Fibroblast of lung (primary cell): Measurements from ENCODE around the gene DMGDH. TPM values are rescaled to one million over a fixed set of nuclear protein-coding genes. Genes with fewer than 3 reads are reported as not detected.

Experiments
- DNase-seq, 2 donors: peaks; one replicate each; pipeline versions ENCODE4 v3.0.0 to v3.0.0-alpha.2; 2010; ENCODE audit warnings: low read depth in 2 of 2
- H2AFZ ChIP-seq: 2 replicates; pipeline ENCODE4 v1.5.1; 2012; ENCODE audit warnings: low read length, control low read depth, inconsistent platforms
- H3K27ac ChIP-seq: 2 replicates; pipeline ENCODE4 v1.5.1; 2011; ENCODE audit warnings: low read length, control low read depth; ENCODE audit not compliant: insufficient read depth
- H3K27me3 ChIP-seq: 2 replicates; pipeline ENCODE4 v1.5.1; 2011; ENCODE audit warnings: mild to moderate bottlenecking, low read length; ENCODE audit not compliant: control insufficient read depth, insufficient read depth
- H3K36me3 ChIP-seq: 2 replicates; pipeline ENCODE4 v1.5.1; 2011; ENCODE audit warnings: low read length; ENCODE audit not compliant: control insufficient read depth, insufficient read depth
- H3K4me1 ChIP-seq: 2 replicates; pipeline ENCODE4 v1.5.1; 2011; ENCODE audit warnings: low read length; ENCODE audit not compliant: control insufficient read depth, insufficient read depth; ENCODE audit errors: extremely low read depth
- H3K4me2 ChIP-seq: 2 replicates; pipeline ENCODE4 v1.5.1; 2011; ENCODE audit warnings: low read length, control low read depth; ENCODE audit not compliant: insufficient read depth; ENCODE audit errors: extremely low read depth
- H3K4me3 ChIP-seq, 4 experiments: fragments of 200-600 bp in 1 of 4; sonication (generic) in 1 of 4; replicated peaks in 1 of 4; 2 replicates each; pipeline ENCODE4 v1.5.1; 2011 to 2016; ENCODE audit warnings: low read length in 4 of 4, low read depth in 3 of 4, mild to moderate bottlenecking in 3 of 4, control low read depth in 2 of 4, inconsistent platforms in 1 of 4, mixed read lengths in 1 of 4; ENCODE audit not compliant: insufficient read depth in 1 of 4; ENCODE audit errors: control extremely low read depth in 1 of 4
- H3K79me2 ChIP-seq: 2 replicates; pipeline ENCODE4 v1.5.1; 2012; ENCODE audit warnings: mild to moderate bottlenecking, low read length, inconsistent platforms; ENCODE audit not compliant: control insufficient read depth, insufficient read depth
- H3K9ac ChIP-seq: 2 replicates; pipeline ENCODE4 v1.5.1; 2011; ENCODE audit warnings: mild to moderate bottlenecking, low read length, control low read depth; ENCODE audit not compliant: insufficient read depth
- H3K9me3 ChIP-seq: 2 replicates; pipeline ENCODE4 v1.5.1; 2012; ENCODE audit warnings: low read depth, low read length; ENCODE audit not compliant: control insufficient read depth, insufficient read depth
- H4K20me1 ChIP-seq: 2 replicates; pipeline ENCODE4 v1.5.1; 2011; ENCODE audit warnings: low read length; ENCODE audit not compliant: control insufficient read depth, insufficient read depth; ENCODE audit errors: extremely low read depth
- EZH2 ChIP-seq: IDR thresholded peaks from 2 replicates; pipeline ENCODE4 v1.5.1; 2012; ENCODE audit warnings: low read length, control low read depth, mild to moderate bottlenecking; ENCODE audit errors: missing control alignments
- polyA plus RNA-seq, 2 donors: library from polyadenylated mRNA; depleted of rRNA in 1 of 2; stranded (reverse) in 1 of 2; unstranded in 1 of 2; fragments of >200 nt; gene quantifications; 2 replicates each; pipeline ENCODE4 v1.2.1, GENCODE V29; 2011 to 2012; ENCODE audit warnings: missing spikeins in 1 of 2
- total RNA-seq: library from RNA; depleted of rRNA; stranded (reverse); fragments of >200 nt; gene quantifications from 2 replicates; pipeline ENCODE4 v1.2.1, GENCODE V29; 2014
- TF ChIP-seq, protein P1 (sequence below), 2 donors: IDR thresholded peaks in 1 of 2; conservative IDR thresholded peaks in 1 of 2; 1 replicate in 1 of 2; 2 replicates in 1 of 2; pipeline ENCODE4 v1.5.1; 2011 to 2012; ENCODE audit warnings: low read length in 2 of 2, control low read depth in 1 of 2, inconsistent platforms in 1 of 2, low read depth in 1 of 2, mild to moderate bottlenecking in 1 of 2

The DMGDH gene
- total and polyA plus RNA-seq, 2 donors (not counting 1 experiment from before 2014, with no cell fraction given), result 0.89 to 7.9 TPM

DNA sequence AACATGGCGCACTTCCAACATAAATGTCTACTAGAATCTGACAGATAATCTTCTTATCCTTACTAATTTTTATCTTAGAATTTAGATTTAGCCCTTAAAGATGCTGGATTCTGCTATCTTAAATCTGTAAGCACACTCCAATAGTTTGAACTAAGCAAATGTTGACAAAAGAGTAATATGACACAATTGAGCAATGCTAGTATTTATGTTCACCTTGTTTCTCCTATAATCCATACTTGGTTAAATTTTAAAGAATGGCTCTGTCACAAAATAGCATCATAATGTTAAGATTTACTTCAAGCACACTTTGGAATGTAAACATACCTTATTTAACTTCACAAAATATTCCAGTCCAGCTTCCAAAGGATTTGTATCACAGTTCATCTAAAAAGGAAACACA is 45.5 kb downstream of the DMGDH start:
- Histone ChIP-seq H3K4me3 (no peak overlapping the region), H3K4me2 (no peak overlapping the region), H4K20me1 (no peaks in the 10 kb centered on the region), H3K79me2 (no peaks in the 10 kb centered on the region), H3K27ac (no peak overlapping the region), H3K9ac (no peak overlapping the region), H3K27me3 (no peaks in the 10 kb centered on the region), H3K36me3 (no peaks in the 10 kb centered on the region), H2AFZ (no peak overlapping the region), H3K4me1 (peaks cover 5% of the 10 kb centered on the region), H3K9me3 (no peaks in the 10 kb centered on the region)
- TF ChIP-seq EZH2, result no peak
- TF ChIP-seq, protein P1, sequence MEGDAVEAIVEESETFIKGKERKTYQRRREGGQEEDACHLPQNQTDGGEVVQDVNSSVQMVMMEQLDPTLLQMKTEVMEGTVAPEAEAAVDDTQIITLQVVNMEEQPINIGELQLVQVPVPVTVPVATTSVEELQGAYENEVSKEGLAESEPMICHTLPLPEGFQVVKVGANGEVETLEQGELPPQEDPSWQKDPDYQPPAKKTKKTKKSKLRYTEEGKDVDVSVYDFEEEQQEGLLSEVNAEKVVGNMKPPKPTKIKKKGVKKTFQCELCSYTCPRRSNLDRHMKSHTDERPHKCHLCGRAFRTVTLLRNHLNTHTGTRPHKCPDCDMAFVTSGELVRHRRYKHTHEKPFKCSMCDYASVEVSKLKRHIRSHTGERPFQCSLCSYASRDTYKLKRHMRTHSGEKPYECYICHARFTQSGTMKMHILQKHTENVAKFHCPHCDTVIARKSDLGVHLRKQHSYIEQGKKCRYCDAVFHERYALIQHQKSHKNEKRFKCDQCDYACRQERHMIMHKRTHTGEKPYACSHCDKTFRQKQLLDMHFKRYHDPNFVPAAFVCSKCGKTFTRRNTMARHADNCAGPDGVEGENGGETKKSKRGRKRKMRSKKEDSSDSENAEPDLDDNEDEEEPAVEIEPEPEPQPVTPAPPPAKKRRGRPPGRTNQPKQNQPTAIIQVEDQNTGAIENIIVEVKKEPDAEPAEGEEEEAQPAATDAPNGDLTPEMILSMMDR (conservative IDR thresholded peaks at IDR 0.05 in 1 of 2, IDR thresholded peaks at IDR 0.05 in 1 of 2; ENCODE audit: low read depth in 1 of 2, low read length in 2 of 2), result no peak
- DNase-seq, result no peak

GRCh38 chr5:79023348-79023747 is 46.1 kb downstream of the DMGDH start:
- no peak overlapping the region for H3K4me3 ChIP-seq
- H3K27me3 ChIP-seq, result no peaks in the 10 kb centered on the region
- H2AFZ ChIP-seq, result no peak overlapping the region
- H3K36me3 ChIP-seq, result no peaks in the 10 kb centered on the region
- DNase-seq, result no peak
- H3K27ac ChIP-seq, result no peak overlapping the region
- no peak overlapping the region for H3K9ac ChIP-seq
- peaks cover 5% of the 10 kb centered on the region for H3K4me1 ChIP-seq
- no peaks in the 10 kb centered on the region for H4K20me1 ChIP-seq
- no peaks in the 10 kb centered on the region for H3K9me3 ChIP-seq
- TF ChIP-seq, protein P1 (conservative IDR thresholded peaks at IDR 0.05 in 1 of 2, IDR thresholded peaks at IDR 0.05 in 1 of 2; ENCODE audit: low read depth in 1 of 2, low read length in 2 of 2), result no peak
- TF ChIP-seq EZH2, result no peak
- no peaks in the 10 kb centered on the region for H3K79me2 ChIP-seq
- H3K4me2 ChIP-seq, result no peak overlapping the region

GRCh38 chr5:79022771-79023170 is 46.7 kb downstream of the DMGDH start:
- H3K4me2 ChIP-seq, result no peak overlapping the region
- peaks cover 5% of the 10 kb centered on the region for H3K4me1 ChIP-seq
- no peaks in the 10 kb centered on the region for H3K27me3 ChIP-seq
- no peak overlapping the region for H3K4me3 ChIP-seq
- H3K9ac ChIP-seq, result no peak overlapping the region
- no peak overlapping the region for H2AFZ ChIP-seq
- no peak overlapping the region for H3K27ac ChIP-seq
- H3K36me3 ChIP-seq, result no peaks in the 10 kb centered on the region
- no peaks in the 10 kb centered on the region for H3K79me2 ChIP-seq
- H3K9me3 ChIP-seq, result no peaks in the 10 kb centered on the region
- no peaks in the 10 kb centered on the region for H4K20me1 ChIP-seq
- TF ChIP-seq, protein P1 (conservative IDR thresholded peaks at IDR 0.05 in 1 of 2, IDR thresholded peaks at IDR 0.05 in 1 of 2; ENCODE audit: low read depth in 1 of 2, low read length in 2 of 2), result no peak
- DNase-seq, result no peak
